Adrenal gland (tissue), 12 donors: Measurements from ENCODE around the gene CALCB. TPM values are rescaled to one million over a fixed set of nuclear protein-coding genes. Genes with fewer than 3 reads are reported as not detected.

Experiments used
- DNase-seq, 7 donors: peaks; one replicate each; pipeline ENCODE4 v3.0.0-alpha.2; 2019 to 2020
- H3K27ac ChIP-seq, 5 donors: fragments of 200-600 bp; sonication (generic) in 4 of 5; 1 replicate in 3 of 5; 2 replicates in 2 of 5; pipeline versions ENCODE4 v1.5.1 to v1.8.0; 2016 to 2020; ENCODE audit warnings: mild to moderate bottlenecking in 1 of 5
- H3K27me3 ChIP-seq: fragments of 200-600 bp; 2 replicates; pipeline ENCODE4 v1.8.0; 2021
- H3K36me3 ChIP-seq, 2 donors: fragments of 200-600 bp; replicated peaks in 1 of 2; 1 replicate in 1 of 2; 2 replicates in 1 of 2; pipeline versions ENCODE4 v1.5.1 to v1.8.0; 2018 to 2022
- H3K4me1 ChIP-seq, 2 donors: fragments of 200-600 bp; replicated peaks in 1 of 2; 1 replicate in 1 of 2; 2 replicates in 1 of 2; pipeline versions ENCODE4 v1.5.1 to v1.8.0; 2018 to 2021
- H3K4me3 ChIP-seq, 4 donors: fragments of 200-600 bp; sonication (generic) in 3 of 4; one replicate each; pipeline ENCODE4 v1.5.1; 2016 to 2018
- H3K9me3 ChIP-seq, 3 donors: fragments of 200-600 bp; sonication (generic) in 1 of 3; replicated peaks in 1 of 3; 1 replicate in 2 of 3; 2 replicates in 1 of 3; pipeline versions ENCODE4 v1.5.1 to v1.8.0; 2016 to 2021
- CTCF ChIP-seq, 6 experiments: fragments of 450-650 bp in 4 of 6; fragments of 200-600 bp in 2 of 6; sonication (generic) in 1 of 6; IDR thresholded peaks; 1 replicate in 5 of 6; 2 replicates in 1 of 6; pipeline versions ENCODE4 v1.5.1 to v1.8.0; 2016 to 2021; ENCODE audit warnings: antibody characterized with exemption in 6 of 6, mild to moderate bottlenecking in 2 of 6, moderate library complexity in 1 of 6
- POLR2A ChIP-seq, 2 donors: fragments of 450-650 bp; IDR thresholded peaks; one replicate each; pipeline ENCODE4 v1.6.1; 2017; ENCODE audit warnings: antibody characterized with exemption in 2 of 2, mild to moderate bottlenecking in 2 of 2, moderate library complexity in 1 of 2
- WGBS, 4 donors: extraction: QIAGEN DNeasy Blood & Tissue Kit in 2 of 4; methylation state at CpG; one replicate each; pipeline versions ENCODE4 v1.1.5 to v1.1.7; 2013 to 2017; 5-methylcytosine and 5-hydroxymethylcytosine counted together
- intact Hi-C, 2 donors: fragments of 100-400 bp; cut with DNase I; formaldehyde crosslinking; loops; one replicate each; pipeline versions ENCODE4 v1.14.1 to v1.15.0; 2022 to 2023
- polyA plus RNA-seq, 3 donors: library from polyadenylated mRNA; stranded (reverse); fragments of 200-250 nt in 2 of 3; fragments of 350-450 nt in 1 of 3; fragmentation: Illumina TruSeq in 1 of 3; extraction: RNeasy Lipid Tissue Mini Kit (QIAGEN cat#74804) in 1 of 3; gene quantifications; one replicate each; pipeline ENCODE4 v1.2.3, GENCODE V29; 2013 to 2014
- total RNA-seq, 9 donors: library from RNA; depleted of rRNA in 4 of 9; stranded (reverse); fragments of >200 nt in 4 of 9; fragments of 120-200 nt in 1 of 9; fragmentation: NEBNext Ultra II Directional in 1 of 9; extraction: Animal tissue kit (Norgen Biotek cat#: 25700) in 1 of 9; gene quantifications; one replicate each; pipeline versions ENCODE4 v1.1.0 to v1.2.4, GENCODE V29; 2013 to 2023
- donor health status: healthy with polysubstance abuse.
- donor health status: Bipolar disorder and iron deficiency.
- donor health status: DM: yes; HTN: yes; CAD: no.
- donor health status: DM: no; HTN: no; CAD: no.
- donor health status: DM: no; HTN: no; CAD: no.
- donor health status: DM: yes; HTN: yes; CAD: no.

Gene CALCB
- total and polyA plus RNA-seq, 12 donors: 0.07 to 0.28 (median 0.10) TPM; not detected in 8

- H3K4me3 ChIP-seq: no peak overlapping the region
- H3K4me1 ChIP-seq: peaks cover 0 to 14% of the 10 kb centered on the region in 2 donors
- no peaks in the 10 kb centered on the region for H3K36me3 ChIP-seq
- DNase-seq: no peak
- intact Hi-C loops: loop anchor here in 1 of 2 donors (10.0 kb wide), 2 partner anchors 157 to 277 kb away; no protein-coding TSS in a partner anchor
- H3K27ac ChIP-seq: no peak overlapping the region
- no peaks in the 10 kb centered on the region for H3K9me3 ChIP-seq
- 85 to 90% (median 88%) methylated on average over 27 to 32 of the region's 32 CpGs for WGBS, 4 donors
- TF ChIP-seq CTCF (IDR thresholded peaks at IDR 0.05): no peak
- no peak for TF ChIP-seq POLR2A (IDR thresholded peaks at IDR 0.05)
- peaks cover 31% of the 10 kb centered on the region for H3K27me3 ChIP-seq
These were observed 1.7 kb upstream of the CALCB start for GRCh38 chr11:15071556-15072255.

GRCh38 chr11:15072551-15073143, 746 bp upstream of the CALCB start:
- intact Hi-C loops: loop anchor here in 1 of 2 donors (10.0 kb wide), 2 partner anchors 158 to 278 kb away; no protein-coding TSS in a partner anchor
- Histone ChIP-seq H3K4me3 (no peak overlapping the region), H3K4me1 (peaks cover 0 to 14% of the 10 kb centered on the region in 2 donors), H3K36me3 (no peaks in the 10 kb centered on the region), H3K27ac (no peak overlapping the region), H3K9me3 (no peaks in the 10 kb centered on the region), H3K27me3 (peaks cover 31% of the 10 kb centered on the region)
- no peak for DNase-seq
- TF ChIP-seq CTCF (IDR thresholded peaks at IDR 0.05): no peak
- TF ChIP-seq POLR2A (IDR thresholded peaks at IDR 0.05): no peak
- WGBS, 4 donors: 70 to 74% (median 72%) methylated on average over 21 to 23 of the region's 23 CpGs

- no peak for TF ChIP-seq POLR2A (IDR thresholded peaks at IDR 0.05)
- peak; percentile 50 to 64 (median 60) for TF ChIP-seq CTCF (IDR thresholded peaks at IDR 0.05)
- Histone ChIP-seq H3K9me3 (no peaks in the 10 kb centered on the region), H3K27me3 (peaks cover 31% of the 10 kb centered on the region), H3K36me3 (no peaks in the 10 kb centered on the region), H3K27ac (no peak overlapping the region), H3K4me1 (peaks cover 0 to 14% of the 10 kb centered on the region in 2 donors), H3K4me3 (no peak overlapping the region)
- peak; percentile 68 to 90 (median 79) for DNase-seq
- WGBS, 4 donors: 3 to 12% (median 5%) methylated on average over 17 to 33 of the region's 33 CpGs
- intact Hi-C loops: loop anchor here in 1 of 2 donors (10.0 kb wide), 2 partner anchors 160 to 280 kb away; no protein-coding TSS in a partner anchor
These were observed 1.1 kb downstream of the CALCB start for GRCh38 chr11:15074206-15075161.
